HG03565 (cell line): ENCODE measurements around the gene FRMD4A.
"Not testable (repeated sequence)": the region's sequence is repeated elsewhere in the genome, so short reads cannot be mapped to it uniquely, and the experiment has no call there.

ENCODE experiments used
- ATAC-seq: cut with Tn5 transposase; IDR thresholded peaks from one replicate; pipeline ENCODE4 v1.9.1; 2021; ENCODE audit warnings: mild to moderate bottlenecking, moderate library complexity; ENCODE audit not compliant: unreplicated experiment

The FRMD4A gene

DNA sequence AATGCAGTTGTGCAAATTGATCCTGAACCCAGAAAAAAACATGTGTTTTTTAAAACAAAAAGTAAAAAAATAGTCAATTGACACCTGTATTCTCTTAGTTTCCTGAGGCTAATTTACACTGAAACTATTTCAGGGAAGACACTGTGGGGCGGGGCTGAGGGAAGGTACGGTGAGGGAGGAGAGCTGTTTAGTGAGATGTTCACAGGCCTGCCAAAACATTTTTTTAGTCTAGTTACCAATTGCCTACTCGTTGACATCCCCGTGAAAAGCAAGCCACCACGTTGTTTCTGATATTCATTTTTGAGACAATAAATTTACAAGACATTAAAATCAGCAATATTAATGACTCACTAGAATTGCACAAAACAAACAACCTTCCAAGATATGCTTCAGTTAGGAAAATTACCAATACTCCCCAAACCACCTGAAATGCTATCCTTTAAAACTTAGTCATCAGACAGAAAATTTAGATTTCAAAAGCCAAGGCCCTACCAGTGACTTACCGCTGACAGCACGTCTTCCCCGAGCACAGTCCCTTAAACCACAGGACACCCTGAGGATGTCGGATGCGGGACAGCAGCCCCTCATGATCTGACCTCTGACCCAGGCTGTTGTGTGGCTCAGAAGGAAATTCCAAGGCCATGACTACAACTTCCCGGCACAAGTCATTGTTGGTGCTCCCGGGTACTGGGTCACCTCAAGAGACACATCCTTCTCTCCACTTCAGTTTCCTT lies 464.8 kb downstream of the FRMD4A start:
- no peak for ATAC-seq

DNA sequence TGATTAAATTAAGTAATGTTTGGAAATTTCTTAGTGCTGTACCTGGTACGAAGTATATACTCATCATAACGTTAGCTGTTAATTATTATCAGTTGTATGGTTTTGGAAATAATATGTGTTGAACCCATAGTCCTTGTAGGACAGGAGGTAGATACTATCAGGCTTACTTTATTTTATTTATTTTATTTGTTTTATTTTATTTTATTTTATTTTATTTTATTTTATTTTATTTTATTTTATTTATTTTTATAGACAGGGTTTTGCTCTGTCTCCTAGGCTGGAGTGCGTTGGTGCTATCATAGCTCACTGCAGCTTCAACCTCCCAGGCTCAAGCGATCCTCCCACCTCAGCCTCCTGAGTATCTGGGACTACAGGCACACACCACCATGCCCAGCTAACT lies 465.5 kb downstream of the FRMD4A start:
- ATAC-seq: not testable (repeated sequence)

DNA sequence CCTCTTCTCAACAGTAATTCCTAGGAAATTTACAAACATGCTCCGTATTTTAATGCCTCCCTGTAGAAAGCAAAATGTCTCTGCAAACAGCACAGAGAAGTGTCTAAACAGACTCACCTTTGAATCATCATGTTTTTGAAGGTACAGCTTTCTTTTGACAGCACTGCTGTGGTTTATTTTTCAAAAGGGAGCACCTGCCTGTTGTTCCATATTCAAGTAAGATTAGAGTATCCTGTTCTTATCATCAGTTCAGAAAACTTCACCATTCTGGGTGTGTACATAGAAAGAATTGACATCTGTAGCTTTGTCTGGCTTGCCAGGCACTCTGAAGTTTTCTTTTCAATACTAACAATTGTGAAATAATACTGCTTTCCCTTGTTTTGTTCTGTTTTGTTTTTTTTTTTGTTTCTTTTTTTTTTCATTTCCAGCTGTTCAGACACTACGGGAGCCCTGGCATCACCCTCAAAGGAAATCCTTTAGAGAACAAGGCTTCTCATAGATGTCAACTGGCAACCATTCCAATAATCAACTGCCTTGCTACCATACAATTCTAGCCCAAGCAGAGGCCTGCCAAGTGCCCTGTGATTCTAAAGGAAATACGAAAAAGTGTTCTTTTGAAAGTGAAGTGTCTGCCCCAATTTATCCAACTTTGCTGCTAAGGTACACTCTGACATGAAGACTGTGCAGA lies 468.0 kb downstream of the FRMD4A start:
- no peak for ATAC-seq

DNA sequence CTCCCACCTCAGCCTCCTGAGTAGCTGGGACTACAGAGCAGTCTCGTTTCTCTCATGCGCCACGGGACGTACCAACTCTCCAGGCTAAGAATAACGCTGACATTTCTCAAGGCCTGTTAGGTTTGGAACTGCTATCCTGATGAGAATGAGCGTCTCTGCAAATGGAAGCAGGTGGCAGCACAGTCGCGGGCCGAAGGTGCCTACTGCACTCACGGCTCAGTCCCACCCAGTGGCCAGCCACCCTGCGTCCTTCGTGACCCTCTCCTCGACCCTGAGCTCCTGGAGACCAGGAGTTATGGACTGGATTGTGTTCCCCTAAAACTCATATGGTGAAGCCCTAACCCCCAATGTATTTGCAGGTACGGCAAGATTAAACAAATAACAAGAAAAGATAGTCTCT lies 469.8 kb downstream of the FRMD4A start:
- no peak for ATAC-seq

DNA sequence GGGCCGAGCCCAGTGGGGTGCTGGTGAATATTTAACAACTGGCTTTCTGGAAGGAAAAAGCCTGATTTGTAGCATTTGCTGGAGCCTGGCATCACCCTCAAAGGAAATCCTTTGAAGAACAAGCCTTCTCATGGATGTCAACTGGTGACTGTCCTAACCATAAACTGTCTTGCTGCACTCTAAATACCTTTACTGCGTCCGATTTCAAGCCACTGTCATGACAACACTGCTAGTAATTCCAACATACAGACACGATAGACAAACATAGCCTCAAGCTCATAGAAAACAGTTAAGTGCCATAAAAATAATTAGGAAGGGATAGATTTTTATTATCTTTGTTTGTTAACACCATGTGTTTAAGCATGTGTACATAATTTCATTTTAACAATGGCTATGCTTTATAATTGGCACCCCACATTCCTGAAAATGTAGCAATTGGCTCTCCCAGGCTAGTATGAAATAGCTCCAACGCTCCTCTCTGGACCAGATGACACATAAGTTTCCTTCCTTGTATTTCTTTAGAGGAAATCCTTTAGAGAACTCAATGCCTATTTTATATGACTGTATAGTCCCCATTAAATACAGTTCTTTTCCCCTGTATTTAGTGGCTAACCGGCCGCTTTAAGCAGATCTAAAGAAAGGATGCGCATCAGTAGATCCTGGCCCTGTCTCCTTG lies 470.6 kb downstream of the FRMD4A start:
- no peak for ATAC-seq

DNA sequence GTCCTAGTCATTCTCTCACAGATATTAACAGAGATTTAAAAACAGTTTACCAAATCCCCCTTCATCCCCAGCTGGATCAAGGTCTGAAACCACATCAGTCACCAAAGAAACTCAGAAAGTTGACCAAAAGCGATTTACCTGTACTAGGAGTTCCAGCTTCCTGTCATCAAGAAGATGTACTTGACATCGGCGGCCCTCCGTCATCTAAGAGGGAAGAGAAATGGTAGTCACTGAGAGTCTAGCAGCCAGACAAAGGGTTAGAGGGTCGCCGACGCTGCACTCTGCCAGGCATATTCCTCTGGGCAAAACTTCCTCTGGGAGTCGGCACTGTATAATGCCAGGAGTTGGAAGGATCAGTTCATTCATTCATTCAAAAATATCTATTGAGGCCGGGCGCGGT lies 472.0 kb downstream of the FRMD4A start:
- ATAC-seq: no peak

DNA sequence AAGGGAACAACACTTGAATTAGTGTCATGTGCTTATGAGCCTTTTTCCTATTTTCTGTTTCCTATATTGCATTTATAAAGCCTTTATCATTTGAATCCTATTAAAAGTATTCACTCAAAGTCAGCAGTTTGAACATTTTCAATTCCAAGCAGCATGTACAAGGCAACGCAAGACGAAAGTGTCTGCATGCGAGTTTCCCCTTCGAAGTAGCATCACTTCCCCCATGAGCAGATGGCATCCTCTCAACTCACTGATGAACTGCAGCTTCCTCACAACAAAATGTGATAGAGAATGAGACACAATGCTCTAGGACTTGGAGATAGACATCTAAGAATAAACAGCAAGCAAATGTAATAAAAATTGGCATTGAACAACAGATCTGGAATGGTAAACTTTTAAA lies 473.3 kb downstream of the FRMD4A start:
- no peak for ATAC-seq

DNA sequence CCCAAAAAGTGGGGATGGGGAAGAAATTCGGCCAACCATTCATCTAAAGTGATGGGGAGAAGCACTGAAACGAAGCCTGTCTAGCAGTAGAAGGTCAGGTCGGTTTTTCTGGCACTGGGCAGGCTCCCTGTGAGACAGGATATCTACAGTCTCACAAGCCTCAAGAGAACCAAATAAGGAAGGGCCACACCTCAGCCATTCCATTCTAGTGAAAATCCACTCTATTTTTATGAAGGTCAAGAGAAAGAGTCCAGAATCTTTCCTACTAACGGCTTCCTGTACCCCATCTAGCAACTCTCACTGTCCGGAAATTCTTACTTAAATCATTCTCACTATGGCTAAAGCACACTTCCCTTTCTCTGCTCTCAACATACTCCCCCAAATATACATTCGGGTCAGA lies 476.9 kb downstream of the FRMD4A start:
- ATAC-seq: no peak

DNA sequence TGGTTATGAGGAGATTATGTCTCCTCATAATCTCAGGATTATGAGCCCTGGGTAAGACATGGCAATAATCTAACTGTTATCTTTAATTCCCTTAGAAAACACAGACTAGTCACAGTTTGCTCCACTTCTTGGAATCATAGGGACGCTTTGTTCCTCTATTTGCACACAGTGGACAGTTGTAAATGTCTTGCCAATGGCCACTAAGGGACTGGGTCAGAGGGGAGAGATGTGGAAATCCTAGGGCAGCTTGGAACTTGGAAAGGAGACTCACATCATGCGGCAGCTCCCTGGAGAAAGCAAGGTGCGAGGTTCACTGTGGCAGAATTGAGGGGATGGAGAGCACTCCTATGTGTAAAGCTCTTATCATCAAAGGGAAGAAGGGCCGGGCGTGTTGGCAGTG lies 477.9 kb downstream of the FRMD4A start:
- ATAC-seq: no peak

DNA sequence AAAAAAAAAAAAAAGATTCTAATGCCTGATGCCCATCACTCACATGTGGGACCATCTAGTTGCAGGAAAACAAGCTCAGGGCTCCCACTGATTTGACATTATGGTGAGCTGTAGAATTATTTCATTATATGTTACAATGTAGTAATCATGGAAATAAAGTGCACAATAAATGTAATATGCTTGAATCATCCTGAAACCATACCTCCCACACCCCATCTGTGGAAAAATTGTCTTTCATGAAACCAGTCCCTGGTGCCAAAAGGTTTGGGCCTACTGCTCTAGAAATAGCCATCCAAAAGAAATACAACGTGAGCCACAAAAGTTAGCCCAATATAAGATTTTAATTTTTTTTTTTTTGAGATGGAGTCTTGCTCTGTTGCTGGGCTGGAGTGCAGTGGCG lies 478.8 kb downstream of the FRMD4A start:
- no peak for ATAC-seq

DNA sequence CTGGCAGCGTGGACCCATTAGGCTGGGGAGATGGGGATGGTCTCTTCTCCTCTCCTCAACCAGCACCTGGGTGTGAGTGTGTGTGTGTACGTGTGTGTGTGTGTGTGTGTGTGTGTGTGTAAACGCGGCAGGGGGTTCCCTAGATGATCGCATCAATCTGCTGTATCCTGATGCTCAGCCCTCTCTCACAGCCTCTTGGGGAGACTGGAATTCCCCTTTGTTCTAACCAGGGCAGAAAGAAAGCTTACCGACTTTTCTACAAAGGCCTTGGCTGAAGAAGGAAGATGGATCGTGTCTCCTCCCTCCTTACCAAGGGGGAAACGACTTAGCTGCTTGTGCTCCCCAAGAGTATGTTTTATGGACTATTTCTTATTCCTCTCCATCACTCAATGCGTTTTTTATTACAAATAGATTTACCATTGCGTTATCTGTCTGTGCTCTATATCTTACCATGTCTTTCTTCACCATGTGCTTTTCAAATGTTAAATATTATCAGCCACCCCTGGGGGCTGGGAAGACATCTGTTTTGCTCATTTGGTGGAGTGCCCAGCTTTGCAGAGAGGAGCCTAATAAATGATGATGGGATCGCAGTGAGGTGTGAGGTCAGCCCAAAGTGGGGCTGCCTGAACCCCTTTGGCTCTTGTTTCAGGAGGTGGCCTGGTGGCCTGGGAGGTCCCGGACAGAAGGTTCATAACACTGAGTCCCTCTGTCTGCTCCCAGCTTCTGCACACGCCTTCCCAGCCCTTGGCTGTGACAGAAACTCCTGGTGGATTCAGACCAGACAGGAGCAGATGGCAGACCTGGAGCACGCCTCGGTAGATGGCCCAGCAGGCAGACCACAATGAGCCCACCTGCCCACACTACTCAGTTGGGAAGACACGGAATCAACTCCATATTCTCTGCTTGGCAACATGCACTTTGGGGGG lies 481.9 kb downstream of the FRMD4A start:
- no peak for ATAC-seq

DNA sequence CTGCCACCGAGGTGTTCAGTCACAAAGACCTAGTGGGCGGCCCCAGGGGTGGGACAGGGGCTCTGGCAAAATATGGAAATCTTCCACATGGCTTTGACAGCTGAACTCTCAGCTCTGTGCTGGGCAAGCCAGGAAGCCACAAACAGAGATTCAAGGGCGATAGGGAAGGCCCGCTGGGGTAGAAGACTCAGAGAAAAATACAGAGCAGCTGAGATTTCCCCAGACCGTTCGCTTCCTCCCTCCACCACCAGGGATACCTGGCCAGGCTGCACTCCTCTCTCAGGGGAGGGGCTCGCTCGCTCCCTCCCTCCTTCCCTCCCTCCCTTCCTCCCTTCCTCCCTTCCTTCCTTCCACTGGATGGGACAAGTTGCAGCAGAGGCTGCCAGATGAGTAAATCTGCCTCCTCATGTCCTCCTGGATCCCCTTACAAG lies 483.5 kb downstream of the FRMD4A start:
- ATAC-seq: no peak

DNA sequence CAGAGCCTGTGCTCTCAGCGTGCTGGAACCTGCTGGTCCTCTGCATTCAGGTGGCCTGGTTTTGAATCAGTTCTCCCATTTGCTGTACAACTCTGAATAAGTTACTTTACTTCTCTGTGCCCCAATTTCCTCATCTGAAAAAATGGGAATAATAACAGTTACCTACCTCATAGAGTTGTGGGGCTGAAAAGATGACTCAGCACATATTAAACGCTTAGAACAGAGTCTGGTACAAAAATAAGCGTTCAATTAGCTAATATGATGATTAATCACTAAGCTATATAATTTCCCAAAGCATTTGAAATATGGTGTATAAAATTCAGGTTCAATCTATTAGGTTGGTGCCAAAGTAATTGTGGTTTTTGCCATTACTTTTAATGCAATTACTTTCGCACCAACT lies 484.8 kb downstream of the FRMD4A start:
- ATAC-seq: no peak

DNA sequence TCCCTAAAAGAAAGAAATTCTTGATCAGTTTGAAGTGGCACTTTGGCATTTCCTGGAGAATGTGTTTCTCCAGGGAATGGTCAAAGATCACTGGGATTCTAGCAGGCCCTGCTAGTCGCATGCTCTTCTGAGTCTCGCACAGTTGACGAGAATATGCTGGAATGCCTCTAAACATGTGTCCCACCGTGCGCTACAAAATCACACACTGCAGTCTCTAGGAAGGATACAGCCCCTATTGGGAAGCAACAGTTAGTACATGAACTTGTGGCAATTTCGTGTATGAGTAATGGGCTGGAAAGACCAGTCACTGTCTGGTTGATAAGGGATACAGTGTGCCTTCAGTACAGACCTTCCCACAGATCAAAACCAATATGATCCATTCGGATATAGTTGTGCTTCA lies 486.1 kb downstream of the FRMD4A start:
- no peak for ATAC-seq

DNA sequence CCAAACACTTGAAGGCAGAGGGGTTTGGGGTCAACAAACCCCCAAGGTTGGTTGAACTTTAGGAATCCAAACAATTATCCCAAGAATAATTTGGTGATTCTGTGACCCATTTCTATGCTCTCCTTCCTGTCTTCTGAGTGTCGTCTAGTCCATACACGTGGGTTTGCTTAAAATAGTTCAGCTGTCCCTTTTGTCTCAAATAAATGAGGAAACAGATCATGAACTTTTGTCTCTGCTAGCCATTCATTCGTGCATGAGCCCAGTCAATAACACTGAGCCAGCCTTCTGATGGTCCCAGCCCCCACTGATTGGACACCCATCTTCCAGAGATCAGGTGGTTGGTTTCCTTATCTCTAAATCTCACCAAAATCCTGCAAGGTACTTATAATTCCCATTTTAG lies 488.6 kb downstream of the FRMD4A start:
- no peak for ATAC-seq

DNA sequence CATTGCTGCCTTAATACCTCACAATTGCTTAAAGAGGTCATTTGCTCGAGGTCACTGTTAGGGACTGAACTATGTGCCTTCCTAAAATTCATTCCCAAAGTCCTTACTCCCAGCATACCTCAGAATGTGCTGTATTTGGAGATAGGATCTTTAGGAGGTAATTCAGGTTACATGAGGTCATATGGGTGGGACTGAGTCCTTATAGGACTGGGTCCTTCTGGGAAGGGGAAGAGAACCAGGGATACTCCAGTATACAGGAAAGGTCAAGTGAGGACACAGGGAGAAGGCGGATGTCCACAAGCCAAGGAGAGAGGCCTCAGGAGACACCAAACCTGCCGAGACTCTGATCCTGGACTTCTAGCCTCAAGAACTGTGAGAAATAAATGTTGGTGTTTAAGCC lies 490.7 kb downstream of the FRMD4A start:
- no peak for ATAC-seq

DNA sequence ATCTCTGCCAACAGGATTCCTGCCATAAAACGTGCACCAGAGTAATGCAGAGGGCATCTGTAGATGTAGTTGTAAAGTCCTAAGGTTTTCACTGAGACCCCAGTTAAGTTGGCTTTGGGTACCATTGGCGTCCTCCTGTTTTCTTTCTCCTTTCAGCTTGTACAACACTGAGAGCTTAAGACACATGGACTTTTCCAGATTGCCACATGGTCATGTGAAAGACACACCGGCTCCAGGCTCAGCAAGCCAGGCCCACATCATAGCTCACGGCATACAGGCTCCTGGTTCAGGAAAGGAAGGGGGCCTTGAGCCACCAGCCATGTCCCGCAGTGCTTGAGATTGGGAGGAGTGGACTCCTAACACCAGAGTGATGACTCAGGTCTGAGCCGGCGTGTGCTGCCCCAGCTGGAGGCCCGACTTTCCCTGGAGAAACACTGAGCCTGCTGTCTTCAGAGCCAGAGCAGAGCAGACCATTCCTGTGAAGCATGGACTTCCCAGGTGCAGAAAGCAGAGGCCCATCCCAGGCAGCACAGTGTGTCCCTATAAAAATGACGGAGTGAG lies 491.2 kb downstream of the FRMD4A start:
- no peak for ATAC-seq

DNA sequence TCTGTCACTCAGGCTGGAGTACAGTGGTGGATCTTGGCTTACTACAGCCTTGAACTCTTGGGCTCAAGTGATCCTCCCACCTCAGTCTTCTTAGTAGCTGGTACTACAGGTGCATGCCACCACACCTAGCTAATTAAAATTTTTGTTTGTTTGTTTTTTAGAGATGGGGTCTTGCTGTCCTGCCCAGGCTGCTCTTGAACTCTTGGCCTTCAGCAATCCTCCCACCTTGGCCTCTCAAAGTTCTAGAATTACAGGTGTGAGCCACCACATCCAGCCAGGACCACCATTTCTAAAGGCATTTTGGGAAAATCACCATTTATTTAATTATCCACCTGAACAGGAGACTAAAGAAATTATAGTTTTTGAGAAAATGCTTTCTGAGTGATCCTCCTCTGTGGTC lies 491.7 kb downstream of the FRMD4A start:
- no peak for ATAC-seq

DNA sequence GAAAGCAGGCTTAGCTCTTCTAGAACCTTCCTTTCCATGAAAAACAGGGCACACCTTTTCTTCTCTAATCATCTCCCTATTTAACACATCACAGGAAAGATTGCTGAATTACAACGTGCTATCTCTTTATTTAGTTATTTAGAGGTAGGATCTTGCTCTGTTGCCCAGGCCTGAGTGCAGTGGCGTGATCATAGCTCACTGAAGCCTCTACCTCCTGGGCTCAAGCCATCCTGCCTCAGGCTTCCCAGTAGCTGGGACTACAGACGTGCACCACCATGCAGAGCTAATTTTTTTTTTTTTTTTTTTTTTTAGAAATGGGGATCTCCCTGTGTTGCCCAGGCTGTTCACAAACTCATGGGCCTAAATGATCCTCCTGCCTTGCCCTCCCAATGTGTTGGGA lies 492.8 kb downstream of the FRMD4A start:
- ATAC-seq: no peak

DNA sequence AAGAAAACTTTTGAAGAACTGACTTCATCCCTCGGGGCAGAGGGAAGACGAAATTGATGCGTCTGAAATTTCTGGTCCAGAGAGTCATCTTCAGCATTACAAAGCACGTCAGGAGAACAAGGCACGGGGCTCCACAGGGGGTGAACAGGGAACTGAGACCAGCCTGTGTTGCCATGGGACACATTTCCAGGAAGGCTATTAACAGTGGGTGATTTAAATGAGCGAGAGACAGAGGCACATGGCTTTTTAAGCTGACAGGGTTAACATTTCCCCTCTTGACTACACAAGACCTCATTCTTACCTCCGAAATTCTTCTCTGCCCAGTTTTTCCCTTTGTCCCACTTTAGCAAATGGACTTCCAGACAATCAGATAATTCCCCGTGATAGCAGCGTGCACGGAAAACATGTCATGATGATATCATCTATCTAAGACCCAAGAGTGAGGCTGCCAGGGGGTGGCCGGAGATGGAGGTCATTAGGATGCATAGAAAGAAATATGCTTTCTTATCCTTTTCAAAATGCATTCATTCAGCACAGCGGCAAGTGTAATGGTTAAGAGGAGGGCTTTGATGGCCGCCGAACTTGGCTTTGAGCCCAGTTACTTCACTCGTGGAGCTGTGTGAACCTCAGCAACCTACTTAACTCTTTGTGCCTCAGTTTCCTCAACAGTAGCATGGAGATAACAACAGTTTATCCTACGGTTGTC lies 496.0 kb downstream of the FRMD4A start:
- no peak for ATAC-seq
